ENCODE measurements around the gene ABCC3.

Gene ABCC3

GRCh38 chr17:50683434-50684287, 49.0 kb downstream of the ABCC3 start:
- Histone ChIP-seq H3K9me3 (ENCODE audit: low read depth, low read length) (no peaks in the 10 kb centered on the region), H3K9ac (ENCODE audit: insufficient read length) (no peak overlapping the region), H3K27ac (no peak overlapping the region), H3K36me3 (ENCODE audit: insufficient read depth, low read length) (no peaks in the 10 kb centered on the region), H3K4me3 (no peak overlapping the region)
- no peak for DNase-seq (ENCODE audit: low read depth, low spot score)
- TF ChIP-seq FOXP2 (optimal IDR thresholded peaks at IDR 0.05; ENCODE audit: control extremely low read depth, extremely low read length, insufficient read depth) (no peak), POLR2AphosphoS5 (IDR thresholded peaks at IDR 0.05; ENCODE audit: borderline replicate concordance, low read depth, low read length) (no peak), EZH2 (IDR thresholded peaks at IDR 0.05) (no peak)

DNA sequence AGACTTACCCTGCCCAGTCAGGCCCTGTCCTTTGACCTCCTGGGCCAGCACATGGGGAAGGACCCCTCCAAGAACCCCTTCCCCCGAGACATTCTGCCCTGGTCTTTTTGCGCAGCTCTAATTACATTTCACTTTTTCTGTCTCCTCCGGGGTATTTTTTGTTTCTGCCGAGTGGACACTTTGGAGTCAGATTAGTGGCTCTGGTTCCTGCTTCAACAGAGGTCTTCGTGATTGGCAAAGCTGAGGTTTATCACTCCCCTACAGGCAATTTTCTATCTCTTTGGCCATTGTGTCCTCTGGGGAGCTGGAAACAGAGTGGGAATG, 49.6 kb downstream of the ABCC3 start:
- Histone ChIP-seq H3K9me3 (ENCODE audit: low read depth, low read length) (no peaks in the 10 kb centered on the region), H3K27ac (no peak overlapping the region), H3K9ac (ENCODE audit: insufficient read length) (no peak overlapping the region), H3K36me3 (ENCODE audit: insufficient read depth, low read length) (no peaks in the 10 kb centered on the region), H3K4me3 (no peak overlapping the region)
- DNase-seq (ENCODE audit: low read depth, low spot score): no peak
- no peak for TF ChIP-seq EZH2 (IDR thresholded peaks at IDR 0.05)
- TF ChIP-seq FOXP2 (optimal IDR thresholded peaks at IDR 0.05; ENCODE audit: control extremely low read depth, extremely low read length, insufficient read depth): no peak
- no peak for TF ChIP-seq POLR2AphosphoS5 (IDR thresholded peaks at IDR 0.05; ENCODE audit: borderline replicate concordance, low read depth, low read length)

GRCh38 chr17:50684612-50685333, 50.1 kb downstream of the ABCC3 start:
- DNase-seq (ENCODE audit: low read depth, low spot score): no peak
- TF ChIP-seq FOXP2 (optimal IDR thresholded peaks at IDR 0.05; ENCODE audit: control extremely low read depth, extremely low read length, insufficient read depth) (no peak), POLR2AphosphoS5 (IDR thresholded peaks at IDR 0.05; ENCODE audit: borderline replicate concordance, low read depth, low read length) (no peak), EZH2 (IDR thresholded peaks at IDR 0.05) (no peak)
- no peak overlapping the region for H3K27ac ChIP-seq
- no peak overlapping the region for H3K4me3 ChIP-seq
- H3K36me3 ChIP-seq (ENCODE audit: insufficient read depth, low read length): no peaks in the 10 kb centered on the region
- H3K9ac ChIP-seq (ENCODE audit: insufficient read length): no peak overlapping the region
- H3K9me3 ChIP-seq (ENCODE audit: low read depth, low read length): no peaks in the 10 kb centered on the region

DNA sequence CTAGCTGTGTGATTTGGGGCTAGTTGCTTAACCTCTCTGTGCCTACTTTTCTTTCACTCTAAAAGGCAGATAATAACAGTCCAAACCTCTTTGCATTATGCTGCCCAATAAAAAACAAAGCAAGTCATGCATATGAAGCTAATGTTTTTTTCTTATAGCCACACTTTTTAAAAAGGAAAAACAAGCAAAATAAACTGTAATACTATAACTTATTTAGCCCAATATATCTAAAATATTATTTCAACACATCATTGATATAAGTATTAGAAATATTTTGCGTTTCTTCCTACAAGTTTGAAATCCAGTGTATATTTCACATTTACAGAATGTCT, 50.6 kb downstream of the ABCC3 start:
- no peak overlapping the region for H3K27ac ChIP-seq
- DNase-seq (ENCODE audit: low read depth, low spot score): no peak
- H3K9me3 ChIP-seq (ENCODE audit: low read depth, low read length): no peaks in the 10 kb centered on the region
- H3K4me3 ChIP-seq: no peak overlapping the region
- H3K36me3 ChIP-seq (ENCODE audit: insufficient read depth, low read length): no peaks in the 10 kb centered on the region
- no peak overlapping the region for H3K9ac ChIP-seq (ENCODE audit: insufficient read length)
- TF ChIP-seq FOXP2 (optimal IDR thresholded peaks at IDR 0.05; ENCODE audit: control extremely low read depth, extremely low read length, insufficient read depth) (no peak), EZH2 (IDR thresholded peaks at IDR 0.05) (no peak), POLR2AphosphoS5 (IDR thresholded peaks at IDR 0.05; ENCODE audit: borderline replicate concordance, low read depth, low read length) (no peak)

- Histone ChIP-seq H3K27ac (no peak overlapping the region), H3K36me3 (ENCODE audit: insufficient read depth, low read length) (no peaks in the 10 kb centered on the region), H3K9ac (ENCODE audit: insufficient read length) (no peak overlapping the region), H3K4me3 (no peak overlapping the region), H3K9me3 (ENCODE audit: low read depth, low read length) (no peaks in the 10 kb centered on the region)
- DNase-seq (ENCODE audit: low read depth, low spot score): no peak
- TF ChIP-seq FOXP2 (optimal IDR thresholded peaks at IDR 0.05; ENCODE audit: control extremely low read depth, extremely low read length, insufficient read depth) (no peak), POLR2AphosphoS5 (IDR thresholded peaks at IDR 0.05; ENCODE audit: borderline replicate concordance, low read depth, low read length) (no peak), EZH2 (IDR thresholded peaks at IDR 0.05) (no peak)
Measured at GRCh38 chr17:50685691-50686493, 51.2 kb downstream of the ABCC3 start.

DNA sequence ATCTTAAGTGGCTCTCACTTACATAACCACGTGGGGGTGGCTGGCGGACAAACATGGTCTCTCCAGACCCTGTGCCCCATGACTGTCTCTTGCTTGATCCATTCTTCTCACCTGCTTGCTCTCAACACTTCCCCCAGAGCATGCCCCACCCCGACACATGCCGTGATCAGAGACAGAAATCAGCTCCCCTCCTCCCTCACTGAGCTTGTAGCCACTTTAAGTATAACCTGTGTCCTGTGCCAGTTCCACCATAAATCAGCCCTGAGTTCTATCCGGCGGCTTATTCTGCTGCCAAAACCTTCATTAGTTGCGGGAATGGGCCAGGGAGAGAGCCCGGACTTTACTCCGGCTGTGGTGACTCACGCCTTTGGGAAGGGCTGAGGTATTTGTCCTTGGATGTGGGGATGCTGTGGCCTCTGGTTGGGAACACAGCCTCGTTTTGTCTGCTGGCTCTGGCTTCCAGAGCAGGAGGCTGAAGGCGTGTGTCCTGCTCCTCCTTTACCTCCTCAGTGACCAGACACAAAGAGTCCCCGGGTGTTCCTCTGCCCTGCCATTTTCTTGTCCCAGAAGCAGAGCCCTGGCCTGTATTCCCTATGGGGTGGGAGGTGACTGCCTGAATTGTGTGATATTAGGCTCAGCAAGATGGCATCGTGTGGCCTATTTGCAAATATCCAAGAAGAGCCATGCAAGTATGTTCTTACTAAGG, 52.0 kb downstream of the ABCC3 start:
- DNase-seq (ENCODE audit: low read depth, low spot score): no peak
- no peaks in the 10 kb centered on the region for H3K36me3 ChIP-seq (ENCODE audit: insufficient read depth, low read length)
- no peak for TF ChIP-seq POLR2AphosphoS5 (IDR thresholded peaks at IDR 0.05; ENCODE audit: borderline replicate concordance, low read depth, low read length)
- TF ChIP-seq EZH2 (IDR thresholded peaks at IDR 0.05): no peak
- TF ChIP-seq FOXP2 (optimal IDR thresholded peaks at IDR 0.05; ENCODE audit: control extremely low read depth, extremely low read length, insufficient read depth): no peak
- no peak overlapping the region for H3K27ac ChIP-seq
- no peak overlapping the region for H3K4me3 ChIP-seq
- H3K9ac ChIP-seq (ENCODE audit: insufficient read length): no peak overlapping the region
- H3K9me3 ChIP-seq (ENCODE audit: low read depth, low read length): no peaks in the 10 kb centered on the region

DNA sequence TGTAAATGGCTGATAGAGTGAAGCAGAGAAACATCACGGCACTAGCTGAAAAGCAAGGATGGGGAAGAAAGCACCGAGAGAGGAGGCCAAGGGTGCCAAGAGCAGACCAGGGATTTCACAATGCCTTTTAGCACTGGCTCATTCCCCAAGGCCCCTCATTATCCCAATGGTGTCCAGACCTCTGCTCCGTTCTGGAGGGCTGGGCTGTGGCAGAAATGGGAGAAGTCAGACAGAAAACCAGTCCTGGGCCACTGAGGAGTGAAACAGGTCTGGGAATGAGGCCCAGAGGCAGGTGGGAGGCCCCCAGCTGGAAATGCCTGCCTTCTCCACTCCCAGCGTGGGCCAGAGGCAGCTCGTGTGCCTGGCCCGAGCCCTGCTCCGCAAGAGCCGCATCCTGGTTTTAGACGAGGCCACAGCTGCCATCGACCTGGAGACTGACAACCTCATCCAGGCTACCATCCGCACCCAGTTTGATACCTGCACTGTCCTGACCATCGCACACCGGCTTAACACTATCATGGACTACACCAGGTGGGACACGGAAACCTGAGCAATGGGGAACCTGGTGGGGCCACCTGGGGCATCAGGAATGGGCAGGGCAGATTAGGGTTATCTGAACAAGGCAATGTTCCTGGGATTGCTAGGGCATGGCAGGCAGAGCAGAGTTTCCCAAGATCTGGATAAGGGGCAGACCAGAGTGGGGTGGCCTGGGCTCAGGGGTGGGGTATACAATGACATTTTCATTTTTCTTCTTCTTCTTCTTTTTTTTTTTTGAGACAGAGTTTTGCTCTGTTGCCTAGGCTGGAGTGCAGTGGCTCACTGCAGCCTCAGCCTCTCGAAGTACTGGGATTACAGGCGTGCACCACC, 52.8 kb downstream of the ABCC3 start:
- no peak for DNase-seq (ENCODE audit: low read depth, low spot score)
- Histone ChIP-seq H3K4me3 (no peak overlapping the region), H3K27ac (no peak overlapping the region), H3K36me3 (ENCODE audit: insufficient read depth, low read length) (no peaks in the 10 kb centered on the region; the same call in 1 of the 2 replicates), H3K9me3 (ENCODE audit: low read depth, low read length) (no peaks in the 10 kb centered on the region), H3K9ac (ENCODE audit: insufficient read length) (no peak overlapping the region)
- TF ChIP-seq POLR2AphosphoS5 (IDR thresholded peaks at IDR 0.05; ENCODE audit: borderline replicate concordance, low read depth, low read length): no peak
